ENCODE results near the gene HOOK1.

GRCh38 chr1:59771361-59771760, 43.4 kb upstream of the HOOK1 start:
- TF ChIP-seq CTCF (IDR thresholded peaks at IDR 0.05; ENCODE audit: low read length): no peak
- TF ChIP-seq EZH2phosphoT487 (IDR thresholded peaks at IDR 0.05; ENCODE audit: low read length): no peak
